ENCODE measurements around the gene E2F2. TPM values are rescaled to one million over a fixed set of nuclear protein-coding genes. Genes with fewer than 3 reads are reported as not detected.
"Not testable (repeated sequence)": the region's sequence is repeated elsewhere in the genome, so short reads cannot be mapped to it uniquely, and the experiment has no call there.

The E2F2 gene
- total and polyA plus RNA-seq, 2 donors: 0.08 to 2.9 TPM

GRCh38 chr1:23506376-23507107, 24.5 kb downstream of the E2F2 start:
- WGBS: 81% methylated on average over 13 of the region's 13 CpGs
- H3K27ac ChIP-seq (ENCODE audit: low read depth): no peak overlapping the region
- no peak for DNase-seq (ENCODE audit: extremely low spot score)
- no peaks in the 10 kb centered on the region for H3K36me3 ChIP-seq (ENCODE audit: insufficient read depth)
- no peak overlapping the region for H3K4me3 ChIP-seq (ENCODE audit: low read depth, low read length)
- H3K4me1 ChIP-seq (ENCODE audit: insufficient read depth): no peaks in the 10 kb centered on the region

GRCh38 chr1:23505851-23506250, 25.2 kb downstream of the E2F2 start:
- 95% methylated on average over 6 of the region's 6 CpGs for WGBS
- H3K36me3 ChIP-seq (ENCODE audit: insufficient read depth): no peaks in the 10 kb centered on the region
- no peak for DNase-seq (ENCODE audit: extremely low spot score)
- no peak overlapping the region for H3K27ac ChIP-seq (ENCODE audit: low read depth)
- H3K4me1 ChIP-seq (ENCODE audit: insufficient read depth): no peaks in the 10 kb centered on the region
- H3K4me3 ChIP-seq (ENCODE audit: low read depth, low read length): no peak overlapping the region

- not testable (repeated sequence) for H3K36me3 ChIP-seq (ENCODE audit: insufficient read depth); H3K4me1 ChIP-seq (ENCODE audit: insufficient read depth); H3K27ac ChIP-seq (ENCODE audit: low read depth); H3K4me3 ChIP-seq (ENCODE audit: low read depth, low read length); DNase-seq (ENCODE audit: extremely low spot score)
- 77% methylated on average over 23 of the region's 24 CpGs for WGBS
These were observed 26.9 kb downstream of the E2F2 start for GRCh38 chr1:23504156-23504555.

GRCh38 chr1:23502951-23503350, 28.1 kb downstream of the E2F2 start:
- no peaks in the 10 kb centered on the region for H3K36me3 ChIP-seq (ENCODE audit: insufficient read depth)
- DNase-seq (ENCODE audit: extremely low spot score): no peak
- no peak overlapping the region for H3K4me3 ChIP-seq (ENCODE audit: low read depth, low read length)
- H3K27ac ChIP-seq (ENCODE audit: low read depth): no peak overlapping the region
- no peaks in the 10 kb centered on the region for H3K4me1 ChIP-seq (ENCODE audit: insufficient read depth)
- WGBS: 83% methylated on average over 6 of the region's 6 CpGs

GRCh38 chr1:23500466-23500865, 30.6 kb downstream of the E2F2 start:
- DNase-seq (ENCODE audit: extremely low spot score): no peak
- WGBS: 41% methylated on average over 2 of the region's 2 CpGs
- H3K4me1 ChIP-seq (ENCODE audit: insufficient read depth): no peaks in the 10 kb centered on the region
- no peak overlapping the region for H3K27ac ChIP-seq (ENCODE audit: low read depth)
- H3K4me3 ChIP-seq (ENCODE audit: low read depth, low read length): no peak overlapping the region
- H3K36me3 ChIP-seq (ENCODE audit: insufficient read depth): no peaks in the 10 kb centered on the region

- no peak overlapping the region for H3K27ac ChIP-seq (ENCODE audit: low read depth)
- no peak overlapping the region for H3K4me3 ChIP-seq (ENCODE audit: low read depth, low read length)
- WGBS: 87% methylated on average over 3 of the region's 3 CpGs
- no peaks in the 10 kb centered on the region for H3K4me1 ChIP-seq (ENCODE audit: insufficient read depth)
- no peak for DNase-seq (ENCODE audit: extremely low spot score)
- no peaks in the 10 kb centered on the region for H3K36me3 ChIP-seq (ENCODE audit: insufficient read depth)
These were observed 33.1 kb downstream of the E2F2 start for GRCh38 chr1:23497777-23498439.

- Histone ChIP-seq H3K27ac (ENCODE audit: low read depth) (no peak overlapping the region), H3K36me3 (ENCODE audit: insufficient read depth) (no peaks in the 10 kb centered on the region), H3K4me3 (ENCODE audit: low read depth, low read length) (no peak overlapping the region), H3K4me1 (ENCODE audit: insufficient read depth) (no peaks in the 10 kb centered on the region)
- 78% methylated on average over 7 of the region's 7 CpGs for WGBS
- DNase-seq (ENCODE audit: extremely low spot score): no peak
These were observed 34.4 kb downstream of the E2F2 start for GRCh38 chr1:23496490-23497181.

GRCh38 chr1:23494836-23495235, 36.2 kb downstream of the E2F2 start:
- not testable (repeated sequence) for H3K4me3 ChIP-seq (ENCODE audit: low read depth, low read length); H3K4me1 ChIP-seq (ENCODE audit: insufficient read depth); H3K36me3 ChIP-seq (ENCODE audit: insufficient read depth); H3K27ac ChIP-seq (ENCODE audit: low read depth); DNase-seq (ENCODE audit: extremely low spot score)
- 70% methylated on average over 6 of the region's 6 CpGs for WGBS

- not testable (repeated sequence) for H3K4me1 ChIP-seq (ENCODE audit: insufficient read depth); H3K4me3 ChIP-seq (ENCODE audit: low read depth, low read length); H3K36me3 ChIP-seq (ENCODE audit: insufficient read depth); DNase-seq (ENCODE audit: extremely low spot score); H3K27ac ChIP-seq (ENCODE audit: low read depth)
- WGBS: 87% methylated on average over 6 of the region's 6 CpGs
These were observed 38.3 kb downstream of the E2F2 start for GRCh38 chr1:23492776-23493175.

GRCh38 chr1:23492132-23492720, 38.8 kb downstream of the E2F2 start:
- no peak overlapping the region for H3K27ac ChIP-seq (ENCODE audit: low read depth)
- no peaks in the 10 kb centered on the region for H3K36me3 ChIP-seq (ENCODE audit: insufficient read depth)
- no peaks in the 10 kb centered on the region for H3K4me1 ChIP-seq (ENCODE audit: insufficient read depth)
- 89% methylated on average over 3 of the region's 3 CpGs for WGBS
- H3K4me3 ChIP-seq (ENCODE audit: low read depth, low read length): no peak overlapping the region
- no peak for DNase-seq (ENCODE audit: extremely low spot score)

- no peak overlapping the region for H3K4me3 ChIP-seq (ENCODE audit: low read depth, low read length)
- WGBS: 53% methylated on average over 5 of the region's 5 CpGs
- no peaks in the 10 kb centered on the region for H3K4me1 ChIP-seq (ENCODE audit: insufficient read depth)
- no peak overlapping the region for H3K27ac ChIP-seq (ENCODE audit: low read depth)
- no peak for DNase-seq (ENCODE audit: extremely low spot score)
- H3K36me3 ChIP-seq (ENCODE audit: insufficient read depth): no peaks in the 10 kb centered on the region
These were observed 41.2 kb downstream of the E2F2 start for GRCh38 chr1:23489842-23490241.

GRCh38 chr1:23485002-23485332, 46.1 kb downstream of the E2F2 start:
- H3K4me3 ChIP-seq (ENCODE audit: low read depth, low read length): no peak overlapping the region
- H3K36me3 ChIP-seq (ENCODE audit: insufficient read depth): no peaks in the 10 kb centered on the region
- no peaks in the 10 kb centered on the region for H3K4me1 ChIP-seq (ENCODE audit: insufficient read depth)
- DNase-seq (ENCODE audit: extremely low spot score): no peak
- no peak overlapping the region for H3K27ac ChIP-seq (ENCODE audit: low read depth)
- WGBS: 47% methylated on average over 7 of the region's 7 CpGs

- peak; percentile 87 for DNase-seq (ENCODE audit: extremely low spot score)
- peak overlapping the region; percentile 68 for H3K4me3 ChIP-seq (ENCODE audit: low read depth, low read length)
- H3K36me3 ChIP-seq (ENCODE audit: insufficient read depth): no peaks in the 10 kb centered on the region
- no peaks in the 10 kb centered on the region for H3K4me1 ChIP-seq (ENCODE audit: insufficient read depth)
- WGBS: 5% methylated on average over 53 of the region's 54 CpGs
- peak overlapping the region; percentile 74 for H3K27ac ChIP-seq (ENCODE audit: low read depth)
These were observed 46.6 kb downstream of the E2F2 start for GRCh38 chr1:23484253-23485001.

All from urinary bladder (tissue), 4 donors.